Nephron progenitor cell (in vitro differentiated cells): Measurements from ENCODE around the gene NINL.

Experiments used
- DNase-seq: peaks from one replicate; pipeline ENCODE4 v3.0.0; 2021
- H3K27ac Mint-ChIP-seq: 2 replicates; pipeline ENCODE4 v1.8.0; 2021; ENCODE audit warnings: mild to moderate bottlenecking, moderate library complexity, mixed read lengths
- H3K27me3 Mint-ChIP-seq: 2 replicates; pipeline ENCODE4 v1.8.0; 2021; ENCODE audit warnings: mild to moderate bottlenecking, low read depth, mixed read lengths; ENCODE audit not compliant: poor library complexity
- H3K36me3 Mint-ChIP-seq: 2 replicates; pipeline ENCODE4 v1.8.0; 2021; ENCODE audit warnings: low read depth, mixed read lengths
- H3K4me1 Mint-ChIP-seq: 2 replicates; pipeline ENCODE4 v1.8.0; 2021; ENCODE audit warnings: mixed read lengths
- H3K4me3 Mint-ChIP-seq: 2 replicates; pipeline ENCODE4 v1.8.0; 2021; ENCODE audit warnings: mild to moderate bottlenecking, moderate library complexity, mixed read lengths
- H3K9me3 Mint-ChIP-seq: 2 replicates; pipeline ENCODE4 v1.8.0; 2021; ENCODE audit warnings: mild to moderate bottlenecking, moderate library complexity, mixed read lengths
- TF ChIP-seq, protein P1 (sequence below): fragments of 200-600 bp; sonication (generic); IDR thresholded peaks from 2 replicates; pipeline ENCODE4 v1.5.0; 2021; ENCODE audit warnings: antibody characterized with exemption

Gene NINL

GRCh38 chr20:25490656-25491445 lies 94.5 kb downstream of the NINL start:
- Mint-ChIP-seq H3K27me3 (no peaks in the 10 kb centered on the region), H3K9me3 (no peaks in the 10 kb centered on the region), H3K4me1 (peaks cover 6% of the 10 kb centered on the region), H3K27ac (peak overlapping the region; percentile 87), H3K4me3 (no peak overlapping the region), H3K36me3 (peaks cover 46% of the 10 kb centered on the region)
- TF ChIP-seq, protein P1, sequence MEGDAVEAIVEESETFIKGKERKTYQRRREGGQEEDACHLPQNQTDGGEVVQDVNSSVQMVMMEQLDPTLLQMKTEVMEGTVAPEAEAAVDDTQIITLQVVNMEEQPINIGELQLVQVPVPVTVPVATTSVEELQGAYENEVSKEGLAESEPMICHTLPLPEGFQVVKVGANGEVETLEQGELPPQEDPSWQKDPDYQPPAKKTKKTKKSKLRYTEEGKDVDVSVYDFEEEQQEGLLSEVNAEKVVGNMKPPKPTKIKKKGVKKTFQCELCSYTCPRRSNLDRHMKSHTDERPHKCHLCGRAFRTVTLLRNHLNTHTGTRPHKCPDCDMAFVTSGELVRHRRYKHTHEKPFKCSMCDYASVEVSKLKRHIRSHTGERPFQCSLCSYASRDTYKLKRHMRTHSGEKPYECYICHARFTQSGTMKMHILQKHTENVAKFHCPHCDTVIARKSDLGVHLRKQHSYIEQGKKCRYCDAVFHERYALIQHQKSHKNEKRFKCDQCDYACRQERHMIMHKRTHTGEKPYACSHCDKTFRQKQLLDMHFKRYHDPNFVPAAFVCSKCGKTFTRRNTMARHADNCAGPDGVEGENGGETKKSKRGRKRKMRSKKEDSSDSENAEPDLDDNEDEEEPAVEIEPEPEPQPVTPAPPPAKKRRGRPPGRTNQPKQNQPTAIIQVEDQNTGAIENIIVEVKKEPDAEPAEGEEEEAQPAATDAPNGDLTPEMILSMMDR = no peak
- DNase-seq = no peak

- Mint-ChIP-seq H3K27me3 (no peaks in the 10 kb centered on the region), H3K9me3 (no peaks in the 10 kb centered on the region), H3K27ac (peak overlapping the region; percentile 25), H3K4me1 (peaks cover 15% of the 10 kb centered on the region), H3K36me3 (peaks cover 55% of the 10 kb centered on the region), H3K4me3 (no peak overlapping the region)
- DNase-seq = no peak
- TF ChIP-seq, protein P1 = no peak
These were observed 96.0 kb downstream of the NINL start for GRCh38 chr20:25489221-25489871.

GRCh38 chr20:25487975-25488374 lies 97.4 kb downstream of the NINL start:
- no peak for DNase-seq
- peaks cover 61% of the 10 kb centered on the region for H3K36me3 Mint-ChIP-seq
- TF ChIP-seq, protein P1 = no peak
- H3K27me3 Mint-ChIP-seq = peaks cover 2% of the 10 kb centered on the region
- H3K9me3 Mint-ChIP-seq = no peaks in the 10 kb centered on the region
- H3K4me3 Mint-ChIP-seq = no peak overlapping the region
- no peak overlapping the region for H3K27ac Mint-ChIP-seq
- peaks cover 21% of the 10 kb centered on the region for H3K4me1 Mint-ChIP-seq

DNA sequence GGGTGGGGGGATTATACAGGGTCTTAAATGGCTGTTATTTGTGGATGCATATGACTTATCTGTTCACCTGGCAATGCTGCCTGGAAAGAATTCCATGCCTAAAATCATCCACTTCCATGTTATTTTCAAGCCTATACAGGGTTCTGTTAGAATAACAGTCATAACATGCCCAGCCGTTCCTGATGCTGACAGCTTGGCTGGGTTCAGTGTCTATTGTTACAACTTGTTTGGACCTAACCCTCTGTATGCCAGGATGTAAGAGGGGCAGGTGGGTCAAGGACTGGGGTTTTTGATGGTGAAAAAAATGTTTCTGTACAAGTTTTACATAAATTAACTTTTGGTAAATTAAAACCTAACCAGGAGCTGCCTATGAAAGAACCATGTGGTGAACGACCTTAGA lies 98.0 kb downstream of the NINL start:
- no peak for DNase-seq
- Mint-ChIP-seq H3K27me3 (peaks cover 2% of the 10 kb centered on the region), H3K9me3 (no peaks in the 10 kb centered on the region), H3K4me3 (no peak overlapping the region), H3K27ac (no peak overlapping the region), H3K4me1 (peaks cover 21% of the 10 kb centered on the region), H3K36me3 (peaks cover 61% of the 10 kb centered on the region)
- TF ChIP-seq, protein P1 = no peak

GRCh38 chr20:25486377-25486776 lies 99.0 kb downstream of the NINL start:
- Mint-ChIP-seq H3K4me1 (peaks cover 21% of the 10 kb centered on the region), H3K9me3 (no peaks in the 10 kb centered on the region), H3K27ac (peak overlapping the region; percentile 93), H3K27me3 (peaks cover 2% of the 10 kb centered on the region), H3K4me3 (no peak overlapping the region), H3K36me3 (peaks cover 52% of the 10 kb centered on the region)
- DNase-seq = no peak
- TF ChIP-seq, protein P1 = no peak

- H3K36me3 Mint-ChIP-seq = peaks cover 52% of the 10 kb centered on the region
These were observed 99.5 kb downstream of the NINL start for GRCh38 chr20:25485872-25486271.

More at GRCh38 chr20:25485872-25486271, 99.5 kb downstream of the NINL start:
- peaks cover 21% of the 10 kb centered on the region for H3K4me1 Mint-ChIP-seq
- no peak for DNase-seq
- no peak overlapping the region for H3K4me3 Mint-ChIP-seq
- TF ChIP-seq, protein P1 = no peak
- H3K27me3 Mint-ChIP-seq = peaks cover 2% of the 10 kb centered on the region
- no peaks in the 10 kb centered on the region for H3K9me3 Mint-ChIP-seq
- H3K27ac Mint-ChIP-seq = no peak overlapping the region
